Activated CD4-positive, alpha-beta T cell treated with anti-CD3 and anti-CD28 coated beads, Interleukin-2, amount 10 ng/mL, durations not matched to agents 7 days and 5 days (primary cell): ENCODE results near the gene SLC27A5. TPM values are rescaled to one million over a fixed set of nuclear protein-coding genes. Genes with fewer than 3 reads are reported as not detected.
"Not testable (repeated sequence)": the region's sequence is repeated elsewhere in the genome, so short reads cannot be mapped to it uniquely, and the experiment has no call there.

ENCODE experiments used
- CTCF ChIA-PET: fragments of 350-600 bp; sonication (Branson Sonifier 250); formaldehyde crosslinking; loops from one replicate; lab custom pipeline; 2021; ENCODE audit warnings: antibody characterized with exemption; lab: Charles Lee
- POLR2A ChIA-PET: fragments of 350-600 bp; sonication (Branson Sonifier 250); formaldehyde crosslinking; loops from one replicate; lab custom pipeline; 2021; ENCODE audit warnings: antibody characterized with exemption; lab: Charles Lee
- DNase-seq: peaks from one replicate; pipeline ENCODE4 v3.0.0-alpha.2; 2020
- H3K27ac Mint-ChIP-seq: one replicate; pipeline ENCODE4 v1.8.0; 2021; ENCODE audit warnings: mild to moderate bottlenecking, moderate library complexity, mixed read lengths
- H3K27me3 Mint-ChIP-seq: one replicate; pipeline ENCODE4 v1.8.0; 2021; ENCODE audit warnings: mixed read lengths
- H3K36me3 Mint-ChIP-seq: one replicate; pipeline ENCODE4 v1.8.0; 2021; ENCODE audit warnings: low read depth, mixed read lengths
- H3K4me1 Mint-ChIP-seq: one replicate; pipeline ENCODE4 v1.8.0; 2021; ENCODE audit warnings: mixed read lengths
- H3K4me3 Mint-ChIP-seq: one replicate; pipeline ENCODE4 v1.8.0; 2021; ENCODE audit warnings: mild to moderate bottlenecking, moderate library complexity, mixed read lengths
- H3K9me3 Mint-ChIP-seq: one replicate; pipeline ENCODE4 v1.8.0; 2021; ENCODE audit warnings: mixed read lengths
- total RNA-seq, 2 experiments: library from RNA; stranded (reverse); gene quantifications; one replicate each; pipeline ENCODE4 v1.2.3, GENCODE V29; 2021

SLC27A5 gene
- total RNA-seq, 2 experiments from 2014 or later: 9.8 to 10.2 TPM

DNA sequence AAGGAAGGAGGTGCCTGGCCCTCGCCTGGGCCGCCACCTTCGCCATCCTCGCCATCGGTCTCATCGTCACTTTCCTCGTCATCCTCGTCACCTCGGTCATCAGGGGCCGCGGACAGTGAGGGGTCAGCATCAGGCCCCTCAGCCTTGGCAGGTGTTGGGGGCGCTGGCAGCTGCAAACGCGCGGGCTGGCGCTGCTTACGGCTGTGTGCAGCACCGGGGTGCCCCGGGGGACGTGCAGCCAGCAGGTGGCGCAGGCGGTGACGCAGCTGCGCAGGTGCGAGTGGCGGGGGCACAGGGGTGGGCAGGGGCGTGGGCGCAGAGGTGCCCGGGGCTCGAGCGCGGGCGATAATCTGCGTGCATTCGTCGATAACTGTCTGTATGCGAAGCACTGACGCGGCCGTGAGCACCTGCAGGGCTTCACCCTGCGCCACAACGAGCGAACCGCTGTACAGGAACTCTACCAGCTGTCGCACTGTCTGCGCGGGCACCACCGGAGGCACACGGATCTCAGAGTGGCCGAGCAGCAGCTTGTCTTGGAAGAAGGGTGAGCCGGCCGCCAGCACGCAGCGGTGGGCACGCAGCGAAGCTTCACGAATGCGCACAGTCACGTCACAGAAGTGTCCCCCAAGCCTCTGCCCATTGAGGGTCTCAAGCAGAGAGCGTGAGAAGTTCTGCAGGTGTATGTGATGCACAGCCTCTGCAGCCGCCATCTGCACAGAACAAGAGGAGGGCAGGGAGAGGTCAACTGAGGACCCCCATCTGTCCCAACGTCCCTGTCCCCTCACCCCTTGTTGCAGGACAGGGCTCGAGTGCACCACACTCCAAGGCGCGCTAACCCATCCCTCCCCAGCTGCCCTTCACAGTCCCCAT lies 5.4 kb upstream of the SLC27A5 start:
- no peaks in the 10 kb centered on the region for H3K9me3 Mint-ChIP-seq
- H3K36me3 Mint-ChIP-seq: peaks cover 20% of the 10 kb centered on the region
- no peaks in the 10 kb centered on the region for H3K27me3 Mint-ChIP-seq
- H3K4me1 Mint-ChIP-seq: peaks cover 60% of the 10 kb centered on the region
- ChIA-PET CTCF (interaction anchor here (0.6 to 6.1 kb wide), 3 partner anchors 37 to 222 kb away, joined by 3 to 72 read pairs (median 3); partner anchors contain the start of gene CHMP2A), POLR2A (no interaction called here)
- DNase-seq: no peak
- H3K4me3 Mint-ChIP-seq: peak overlapping the region; percentile 90
- peak overlapping the region; percentile 46 for H3K27ac Mint-ChIP-seq

DNA sequence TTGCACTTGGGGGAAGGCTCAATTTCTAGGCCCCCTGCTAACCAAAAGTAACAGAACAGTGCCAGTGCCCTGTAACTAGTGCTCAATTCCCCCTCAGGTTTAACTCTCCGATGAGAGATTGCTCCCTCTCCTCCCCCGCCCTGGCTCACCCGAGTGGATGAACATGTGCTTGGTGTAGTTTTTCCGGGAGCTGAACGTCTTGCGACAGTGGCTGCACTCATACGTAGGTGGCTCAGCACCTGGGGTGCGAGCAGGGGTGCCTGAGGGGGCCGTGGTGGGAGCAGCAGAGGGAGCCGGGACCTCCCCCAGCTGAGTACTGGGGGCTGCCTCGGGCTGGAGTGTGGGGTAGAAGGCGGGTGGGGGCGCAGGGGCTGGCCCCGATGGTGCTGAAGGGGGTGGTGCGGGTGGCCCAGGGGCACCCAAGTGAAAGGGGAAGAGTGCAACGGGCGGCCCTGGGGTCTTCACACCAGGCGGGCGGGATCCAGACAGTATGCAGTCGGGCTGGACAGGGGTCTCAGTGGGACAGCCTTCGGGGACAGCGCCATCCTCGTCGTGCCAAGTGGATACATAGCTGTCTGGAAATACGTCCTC lies 4.5 kb upstream of the SLC27A5 start:
- H3K4me3 Mint-ChIP-seq: no peak overlapping the region
- ChIA-PET CTCF (interaction anchor here (1.0 to 6.1 kb wide), 2 partner anchors 38 to 62 kb away, joined by 3 to 72 read pairs; partner anchors contain the start of gene CHMP2A), POLR2A (no interaction called here)
- H3K4me1 Mint-ChIP-seq: peaks cover 55% of the 10 kb centered on the region
- H3K9me3 Mint-ChIP-seq: no peaks in the 10 kb centered on the region
- H3K27me3 Mint-ChIP-seq: no peaks in the 10 kb centered on the region
- DNase-seq: no peak
- peak overlapping the region; percentile 31 for H3K27ac Mint-ChIP-seq
- peaks cover 20% of the 10 kb centered on the region for H3K36me3 Mint-ChIP-seq

GRCh38 chr19:58515259-58515658 lies 3.5 kb upstream of the SLC27A5 start:
- no peaks in the 10 kb centered on the region for H3K9me3 Mint-ChIP-seq
- POLR2A ChIA-PET: no interaction called here

DNA sequence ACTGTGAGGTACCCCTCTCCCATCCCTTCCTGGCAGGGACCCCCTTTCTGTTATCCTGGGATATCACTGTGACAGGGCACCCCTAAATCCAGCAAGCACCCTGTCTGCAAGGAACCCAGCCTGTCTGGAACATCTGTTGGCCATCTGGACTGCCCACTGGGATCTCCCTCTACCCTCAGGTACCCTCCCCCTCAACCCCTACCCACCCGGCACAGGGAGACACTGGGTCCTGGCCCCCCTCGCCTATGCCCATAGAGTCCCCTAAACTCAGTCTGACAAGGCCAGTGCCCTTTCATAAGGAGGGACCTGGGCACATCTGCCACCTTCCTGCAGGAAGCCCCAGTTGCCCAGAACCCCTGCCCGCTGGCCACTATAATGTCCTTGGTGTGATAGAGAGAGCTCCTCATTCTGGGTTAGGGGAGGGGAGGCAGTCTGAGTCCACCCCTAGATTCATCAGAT lies 2.8 kb upstream of the SLC27A5 start:
- Mint-ChIP-seq H3K9me3 (no peaks in the 10 kb centered on the region), H3K27ac (peak overlapping the region; percentile 90), H3K27me3 (no peaks in the 10 kb centered on the region), H3K4me3 (peak overlapping the region; percentile 81), H3K36me3 (peaks cover 20% of the 10 kb centered on the region), H3K4me1 (peaks cover 43% of the 10 kb centered on the region)
- DNase-seq: no peak
- ChIA-PET POLR2A (no interaction called here), CTCF (interaction anchor here (0.6 to 2.4 kb wide), 34 partner anchors 8 to 333 kb away, joined by 3 to 34 read pairs (median 4); partner anchors contain the start of genes TRIM28 and ZNF497)

More at GRCh38 chr19:58515259-58515658, 3.5 kb upstream of the SLC27A5 start:
- Mint-ChIP-seq H3K4me1 (peaks cover 49% of the 10 kb centered on the region), H3K4me3 (peak overlapping the region; percentile 81), H3K36me3 (peaks cover 20% of the 10 kb centered on the region), H3K27ac (peak overlapping the region; percentile 75), H3K27me3 (no peaks in the 10 kb centered on the region)
- DNase-seq: no peak
- CTCF ChIA-PET: interaction anchor here (0.6 kb wide), 1 partner anchor 112 kb away, joined by 6 read pairs; no protein-coding TSS in a partner anchor

DNA sequence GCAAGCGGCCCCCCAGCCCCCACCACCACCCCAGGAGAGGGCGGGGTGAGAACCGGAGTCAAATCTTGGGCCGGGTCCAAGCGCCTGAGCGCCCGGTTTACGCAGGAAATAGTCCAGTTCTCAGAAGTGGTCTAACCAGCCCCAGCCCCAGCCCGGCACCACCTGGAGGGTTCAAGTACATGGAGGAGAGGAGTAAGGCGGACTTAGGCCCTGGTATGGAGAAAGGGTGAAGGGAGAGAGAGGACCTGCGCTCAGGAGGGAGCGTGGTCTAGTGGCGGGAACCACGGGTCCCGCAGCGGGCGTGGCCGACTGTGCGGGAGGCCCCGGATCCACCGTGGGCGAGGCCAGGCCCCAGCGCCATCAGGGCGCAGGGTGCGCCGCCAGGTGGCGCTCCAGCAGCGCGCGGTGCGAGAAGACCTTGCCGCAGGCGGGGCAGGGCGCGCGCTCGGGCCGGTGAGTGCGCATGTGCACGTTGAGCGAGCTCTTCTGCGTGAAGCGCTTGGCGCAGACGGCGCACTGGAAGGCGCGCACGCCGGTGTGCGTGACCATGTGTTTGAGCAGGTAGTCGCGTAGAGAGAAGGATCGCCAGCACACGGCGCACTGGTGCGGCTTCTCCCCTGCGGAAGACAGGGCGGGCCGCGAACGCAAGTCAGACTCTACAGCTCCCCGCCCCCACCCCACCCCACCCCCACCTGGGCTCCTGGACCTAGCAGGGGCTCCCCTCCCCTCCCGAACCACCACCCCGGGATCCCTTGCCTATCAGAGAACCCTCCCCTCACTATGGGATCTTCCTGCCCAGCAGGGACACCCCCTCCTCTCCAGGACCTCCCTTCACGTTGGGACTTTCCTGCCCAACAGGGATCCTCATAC lies 2.1 kb upstream of the SLC27A5 start:
- Mint-ChIP-seq H3K4me1 (peaks cover 39% of the 10 kb centered on the region), H3K36me3 (peaks cover 18% of the 10 kb centered on the region), H3K4me3 (peak overlapping the region; percentile 81), H3K27ac (peak overlapping the region; percentile 90), H3K9me3 (no peaks in the 10 kb centered on the region), H3K27me3 (no peaks in the 10 kb centered on the region)
- POLR2A ChIA-PET: no interaction called here
- peak; percentile 96 for DNase-seq
- CTCF ChIA-PET: interaction anchor here (0.6 to 2.4 kb wide), 37 partner anchors 8 to 332 kb away, joined by 3 to 34 read pairs (median 4); partner anchors contain the start of genes CHMP2A, TRIM28 and ZNF497

- no peak for DNase-seq
- CTCF ChIA-PET: interaction anchor here (0.6 to 2.4 kb wide), 19 partner anchors 9 to 207 kb away, joined by 3 to 34 read pairs (median 5); partner anchors contain the start of genes CHMP2A and ZNF497
- peak overlapping the region; percentile 81 for H3K4me3 Mint-ChIP-seq
- H3K9me3 Mint-ChIP-seq: no peaks in the 10 kb centered on the region
- peak overlapping the region; percentile 90 for H3K27ac Mint-ChIP-seq
- POLR2A ChIA-PET: no interaction called here
- H3K4me1 Mint-ChIP-seq: peaks cover 33% of the 10 kb centered on the region
- H3K27me3 Mint-ChIP-seq: no peaks in the 10 kb centered on the region
- peaks cover 16% of the 10 kb centered on the region for H3K36me3 Mint-ChIP-seq
These were observed 1.5 kb upstream of the SLC27A5 start for GRCh38 chr19:58513213-58513693.

DNA sequence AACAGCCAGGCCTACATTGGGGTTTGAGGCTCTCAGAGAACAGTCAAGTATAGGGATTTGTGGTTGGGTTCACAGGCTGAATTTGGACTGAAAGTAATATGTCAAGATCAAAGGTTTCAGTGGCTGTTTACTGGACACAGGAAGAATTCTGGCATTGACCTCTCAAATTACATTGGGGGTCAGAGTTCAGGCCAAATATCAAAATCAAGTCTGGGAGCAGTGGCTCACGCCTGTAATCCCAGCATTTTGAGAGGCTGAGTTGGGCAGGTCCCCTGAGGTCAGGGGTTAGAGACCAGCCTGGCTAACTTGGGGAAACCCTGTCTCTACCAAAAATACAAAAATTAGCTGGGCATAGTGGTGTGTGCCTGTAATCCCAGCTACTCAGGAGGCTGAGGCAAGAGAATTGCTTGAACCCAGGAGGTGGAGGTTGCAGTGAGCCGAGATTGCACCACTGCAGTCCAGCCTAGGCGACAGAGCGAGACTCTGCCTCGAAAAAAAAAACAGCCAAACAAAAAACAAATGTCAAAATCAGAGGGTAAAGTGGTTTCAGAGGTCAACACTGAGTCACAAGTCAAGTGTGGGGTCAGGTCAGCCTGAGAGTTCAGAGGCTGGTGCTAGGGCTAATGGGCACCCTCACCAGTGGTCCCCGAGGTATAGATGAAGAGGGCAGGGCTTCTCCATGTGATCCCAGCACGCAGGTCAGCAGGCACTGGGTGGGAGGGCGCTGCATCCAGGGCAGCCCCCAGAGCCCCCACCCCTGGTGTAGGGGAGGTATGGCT lies 1.5 kb downstream of the SLC27A5 start:
- Mint-ChIP-seq H3K27ac (no peak overlapping the region), H3K4me1 (peaks cover 15% of the 10 kb centered on the region)
- POLR2A ChIA-PET: no interaction called here

GRCh38 chr19:58509731-58510083 lies 2.1 kb downstream of the SLC27A5 start:
- Mint-ChIP-seq H3K36me3 (peaks cover 5% of the 10 kb centered on the region), H3K4me3 (no peak overlapping the region), H3K9me3 (peaks cover 12% of the 10 kb centered on the region), H3K27ac (no peak overlapping the region), H3K27me3 (no peaks in the 10 kb centered on the region), H3K4me1 (peaks cover 11% of the 10 kb centered on the region)
- ChIA-PET CTCF (interaction anchor here (0.6 to 2.1 kb wide), 2 partner anchors 10 to 11 kb away, joined by 6 to 9 read pairs; partner anchors contain the start of gene ZBTB45), POLR2A (no interaction called here)
- DNase-seq: no peak

More for the DNA sequence above, 1.5 kb downstream of the SLC27A5 start:
- DNase-seq: no peak
- Mint-ChIP-seq H3K4me3 (no peak overlapping the region), H3K36me3 (peaks cover 6% of the 10 kb centered on the region), H3K9me3 (peaks cover 12% of the 10 kb centered on the region), H3K27me3 (no peaks in the 10 kb centered on the region)
- CTCF ChIA-PET: interaction anchor here (1.1 to 2.1 kb wide), 3 partner anchors 10 to 71 kb away, joined by 3 to 9 read pairs (median 3); partner anchors contain the start of gene ZBTB45

DNA sequence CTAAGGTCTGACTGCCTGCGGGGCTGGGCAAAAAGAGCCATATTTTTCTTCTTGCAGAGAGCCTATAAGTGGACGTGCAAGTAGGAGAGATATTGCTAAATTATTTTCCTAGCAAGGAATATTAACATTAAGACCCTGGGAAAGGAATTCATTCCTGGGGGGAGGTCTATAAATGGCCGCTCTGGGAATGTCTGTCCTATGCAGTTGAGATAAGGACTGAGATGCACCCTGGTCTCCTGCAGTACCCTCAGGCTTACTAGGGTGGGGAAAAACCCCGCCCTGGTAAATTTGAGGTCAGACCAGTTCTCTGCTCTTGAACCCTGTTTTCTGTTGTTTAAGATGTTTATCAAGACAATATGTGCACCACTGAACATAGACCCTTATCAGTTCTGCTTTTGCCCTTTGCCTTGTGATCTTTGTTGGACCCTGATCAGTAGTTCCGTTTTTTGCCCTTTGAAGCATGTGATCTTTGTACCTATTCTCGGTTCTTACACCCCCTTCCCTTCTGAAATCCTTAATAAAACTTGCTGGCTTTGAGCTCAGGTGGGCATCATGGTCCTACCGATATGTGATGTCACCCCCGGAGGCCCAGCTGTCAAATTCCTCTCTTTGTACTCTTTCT lies 4.1 kb downstream of the SLC27A5 start:
- not testable (repeated sequence) for H3K4me3 Mint-ChIP-seq

DNA sequence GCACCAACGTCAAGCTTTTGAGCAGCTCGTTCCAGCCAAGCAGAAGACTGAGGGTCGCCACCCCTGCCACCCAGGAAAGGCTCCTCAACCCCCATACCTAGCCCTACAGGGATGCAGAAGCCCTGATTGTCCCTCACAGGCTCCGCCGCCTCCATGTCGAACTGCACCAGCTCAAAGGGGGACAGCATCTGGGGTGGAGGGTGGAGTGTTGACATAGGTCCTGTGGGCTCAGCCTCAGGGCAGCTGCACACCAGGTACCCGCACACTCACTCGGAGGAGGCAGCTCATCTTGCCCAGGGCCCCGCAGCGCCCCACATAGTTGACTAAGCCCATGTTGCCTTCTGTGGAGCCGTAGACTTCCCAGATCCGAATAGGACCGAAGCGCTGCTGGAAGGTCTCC lies 11.6 kb downstream of the SLC27A5 start:
- CTCF ChIA-PET: interaction anchor here (1.6 to 4.3 kb wide), 3 partner anchors 14 to 81 kb away, joined by 6 to 34 read pairs (median 16); partner anchors contain the start of gene ZBTB45
- POLR2A ChIA-PET: no interaction called here
- Mint-ChIP-seq H3K36me3 (no peaks in the 10 kb centered on the region), H3K27me3 (no peaks in the 10 kb centered on the region), H3K4me3 (no peak overlapping the region), H3K4me1 (peaks cover 24% of the 10 kb centered on the region), H3K9me3 (peaks cover 13% of the 10 kb centered on the region), H3K27ac (peak overlapping the region; percentile 22)
- DNase-seq: no peak

More for the DNA sequence above, 4.1 kb downstream of the SLC27A5 start:
- CTCF ChIA-PET: interaction anchor here (0.7 to 2.0 kb wide), 2 partner anchors 12 to 38 kb away, joined by 3 to 11 read pairs; partner anchors contain the start of gene ZBTB45
- H3K27ac Mint-ChIP-seq, DNase-seq, H3K36me3 Mint-ChIP-seq, POLR2A ChIA-PET, H3K27me3 Mint-ChIP-seq, H3K4me1 Mint-ChIP-seq: not testable (repeated sequence)
- peaks cover 12% of the 10 kb centered on the region for H3K9me3 Mint-ChIP-seq
